ENCODE measurements around the gene TNNT3. TPM values are rescaled to one million over a fixed set of nuclear protein-coding genes. Genes with fewer than 3 reads are reported as not detected.

Gene TNNT3
- total RNA-seq, 1 experiment from 2014 or later: not detected

- Histone ChIP-seq H3K79me2 (ENCODE audit: low read depth) (no peaks in the 10 kb centered on the region), H4K20me1 (ENCODE audit: insufficient read depth) (no peaks in the 10 kb centered on the region), H3K36me3 (ENCODE audit: low read depth) (no peaks in the 10 kb centered on the region), H3K4me1 (replicated peaks; ENCODE audit: insufficient read depth) (no peaks in the 10 kb centered on the region), H3K4me2 (no peak overlapping the region), H3K27me3 (ENCODE audit: insufficient read depth, low read depth) (no peaks in the 10 kb centered on the region), H3K4me3 (no peak overlapping the region), H3F3A (ENCODE audit: insufficient read depth, low read depth) (no peaks in the 10 kb centered on the region), H3K9me3 (ENCODE audit: insufficient read depth, low read depth) (no peaks in the 10 kb centered on the region), H2AFZ (no peak overlapping the region), H3K9me2 (ENCODE audit: insufficient read depth) (no peaks in the 10 kb centered on the region), H3K27ac (no peak overlapping the region)
- BruUV-seq (replicated peaks): no TSS peak
- ChIA-PET CTCF (no interaction called here), POLR2A (ENCODE audit: unreplicated experiment) (no interaction called here)
- no peak for TF ChIP-seq EZH2 (IDR thresholded peaks at IDR 0.05; ENCODE audit: low read depth)
- no peak for TF ChIP-seq CTCF (conservative IDR thresholded peaks at IDR 0.05)
- intact Hi-C loops (cut with micrococcal nuclease; ENCODE audit: unreplicated experiment): no loop called here
- no peak for DNase-seq
Measured at GRCh38 chr11:1964348-1964747, 44.8 kb downstream of the TNNT3 start.

GRCh38 chr11:1964955-1965354 lies 45.5 kb downstream of the TNNT3 start:
- TF ChIP-seq EZH2 (IDR thresholded peaks at IDR 0.05; ENCODE audit: low read depth) (no peak), CTCF (conservative IDR thresholded peaks at IDR 0.05) (no peak)
- H3K4me1 ChIP-seq (replicated peaks; ENCODE audit: insufficient read depth): no peaks in the 10 kb centered on the region
- no peaks in the 10 kb centered on the region for H3K9me2 ChIP-seq (ENCODE audit: insufficient read depth)
- no peak overlapping the region for H2AFZ ChIP-seq
- POLR2A ChIA-PET (ENCODE audit: unreplicated experiment): no interaction called here
- no peaks in the 10 kb centered on the region for H3K27me3 ChIP-seq (ENCODE audit: insufficient read depth, low read depth)
- BruUV-seq (replicated peaks): no TSS peak
- no peak overlapping the region for H3K4me2 ChIP-seq
- no peaks in the 10 kb centered on the region for H4K20me1 ChIP-seq (ENCODE audit: insufficient read depth)
- DNase-seq: no peak
- H3K36me3 ChIP-seq (ENCODE audit: low read depth): no peaks in the 10 kb centered on the region
- intact Hi-C loops (cut with micrococcal nuclease; ENCODE audit: unreplicated experiment): no loop called here
- no peaks in the 10 kb centered on the region for H3F3A ChIP-seq (ENCODE audit: insufficient read depth, low read depth)
- no peaks in the 10 kb centered on the region for H3K79me2 ChIP-seq (ENCODE audit: low read depth)
- CTCF ChIA-PET: no interaction called here
- H3K9me3 ChIP-seq (ENCODE audit: insufficient read depth, low read depth): no peaks in the 10 kb centered on the region
- H3K4me3 ChIP-seq: no peak overlapping the region
- no peak overlapping the region for H3K27ac ChIP-seq

- Histone ChIP-seq H3K27ac (no peak overlapping the region), H3K9me3 (ENCODE audit: insufficient read depth, low read depth) (no peaks in the 10 kb centered on the region), H2AFZ (no peak overlapping the region), H3K27me3 (ENCODE audit: insufficient read depth, low read depth) (no peaks in the 10 kb centered on the region), H3K4me2 (no peak overlapping the region), H3K79me2 (ENCODE audit: low read depth) (no peaks in the 10 kb centered on the region), H4K20me1 (ENCODE audit: insufficient read depth) (no peaks in the 10 kb centered on the region), H3K36me3 (ENCODE audit: low read depth) (no peaks in the 10 kb centered on the region), H3K9me2 (ENCODE audit: insufficient read depth) (no peaks in the 10 kb centered on the region), H3K4me1 (replicated peaks; ENCODE audit: insufficient read depth) (no peaks in the 10 kb centered on the region), H3F3A (ENCODE audit: insufficient read depth, low read depth) (no peaks in the 10 kb centered on the region), H3K4me3 (no peak overlapping the region)
- TF ChIP-seq EZH2 (IDR thresholded peaks at IDR 0.05; ENCODE audit: low read depth): no peak
- TF ChIP-seq CTCF (conservative IDR thresholded peaks at IDR 0.05): no peak
- POLR2A ChIA-PET (ENCODE audit: unreplicated experiment): no interaction called here
- no TSS peak for BruUV-seq (replicated peaks)
- DNase-seq: no peak
- intact Hi-C loops (cut with micrococcal nuclease; ENCODE audit: unreplicated experiment): no loop called here
- CTCF ChIA-PET: no interaction called here
Measured at GRCh38 chr11:1966531-1966930, 47.0 kb downstream of the TNNT3 start.
